ENCODE measurements around the gene TIE1. TPM values are rescaled to one million over a fixed set of nuclear protein-coding genes. Genes with fewer than 3 reads are reported as not detected.

The TIE1 gene
- total and polyA plus RNA-seq, 9 of the 15 experiments (the other 6 are each of a cell fraction or from before 2014, with no cell fraction given): 0.07 to 0.49 (median 0.14) TPM; not detected in 4

DNA sequence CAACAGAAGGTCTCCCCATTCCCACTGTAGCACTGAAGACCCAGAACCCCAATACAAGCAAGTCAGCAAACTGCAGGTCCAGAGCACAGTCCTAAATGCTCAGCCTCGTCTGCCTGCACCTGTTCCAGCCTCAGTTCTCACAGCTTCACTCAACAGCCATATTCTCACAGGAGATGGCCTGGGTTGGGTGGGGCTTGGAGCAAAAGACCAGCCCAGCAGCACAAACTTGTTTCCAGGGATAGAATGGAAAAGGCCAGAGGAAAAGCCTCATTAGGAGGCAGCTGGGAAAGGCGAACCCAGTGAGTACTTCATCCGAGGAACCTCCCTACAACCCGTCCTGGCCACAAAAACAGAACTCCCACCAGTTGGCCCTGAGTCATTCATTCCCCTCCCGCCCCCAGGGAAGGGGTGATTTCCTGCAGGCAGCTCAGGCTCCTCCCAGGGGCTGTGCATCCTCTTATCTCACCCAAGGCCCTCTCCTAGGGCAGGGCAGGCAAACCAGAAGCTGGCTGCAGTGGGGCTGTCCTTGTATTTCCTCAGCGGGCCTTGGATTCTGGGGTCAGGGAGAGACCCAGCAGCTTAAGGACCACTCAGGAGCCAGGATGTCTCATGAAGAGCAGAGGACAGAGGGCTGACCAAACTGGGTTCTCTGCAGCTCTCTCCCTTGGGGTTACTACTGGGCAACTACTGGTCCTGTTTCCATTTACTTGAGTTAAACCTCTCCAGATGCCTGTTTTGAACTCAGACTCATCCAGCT lies 29.4 kb downstream of the TIE1 start (continued):
- TF ChIP-seq, protein P1, sequence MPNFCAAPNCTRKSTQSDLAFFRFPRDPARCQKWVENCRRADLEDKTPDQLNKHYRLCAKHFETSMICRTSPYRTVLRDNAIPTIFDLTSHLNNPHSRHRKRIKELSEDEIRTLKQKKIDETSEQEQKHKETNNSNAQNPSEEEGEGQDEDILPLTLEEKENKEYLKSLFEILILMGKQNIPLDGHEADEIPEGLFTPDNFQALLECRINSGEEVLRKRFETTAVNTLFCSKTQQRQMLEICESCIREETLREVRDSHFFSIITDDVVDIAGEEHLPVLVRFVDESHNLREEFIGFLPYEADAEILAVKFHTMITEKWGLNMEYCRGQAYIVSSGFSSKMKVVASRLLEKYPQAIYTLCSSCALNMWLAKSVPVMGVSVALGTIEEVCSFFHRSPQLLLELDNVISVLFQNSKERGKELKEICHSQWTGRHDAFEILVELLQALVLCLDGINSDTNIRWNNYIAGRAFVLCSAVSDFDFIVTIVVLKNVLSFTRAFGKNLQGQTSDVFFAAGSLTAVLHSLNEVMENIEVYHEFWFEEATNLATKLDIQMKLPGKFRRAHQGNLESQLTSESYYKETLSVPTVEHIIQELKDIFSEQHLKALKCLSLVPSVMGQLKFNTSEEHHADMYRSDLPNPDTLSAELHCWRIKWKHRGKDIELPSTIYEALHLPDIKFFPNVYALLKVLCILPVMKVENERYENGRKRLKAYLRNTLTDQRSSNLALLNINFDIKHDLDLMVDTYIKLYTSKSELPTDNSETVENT (CRISPR knock-in tag; IDR thresholded peaks at IDR 0.05): no peak
- TF ChIP-seq XRCC3 (IDR thresholded peaks at IDR 0.05): no peak
- no peak for TF ChIP-seq ZNF274 (IDR thresholded peaks at IDR 0.05; ENCODE audit: borderline replicate concordance, low read depth, low read length)
- TF ChIP-seq, protein P2, sequence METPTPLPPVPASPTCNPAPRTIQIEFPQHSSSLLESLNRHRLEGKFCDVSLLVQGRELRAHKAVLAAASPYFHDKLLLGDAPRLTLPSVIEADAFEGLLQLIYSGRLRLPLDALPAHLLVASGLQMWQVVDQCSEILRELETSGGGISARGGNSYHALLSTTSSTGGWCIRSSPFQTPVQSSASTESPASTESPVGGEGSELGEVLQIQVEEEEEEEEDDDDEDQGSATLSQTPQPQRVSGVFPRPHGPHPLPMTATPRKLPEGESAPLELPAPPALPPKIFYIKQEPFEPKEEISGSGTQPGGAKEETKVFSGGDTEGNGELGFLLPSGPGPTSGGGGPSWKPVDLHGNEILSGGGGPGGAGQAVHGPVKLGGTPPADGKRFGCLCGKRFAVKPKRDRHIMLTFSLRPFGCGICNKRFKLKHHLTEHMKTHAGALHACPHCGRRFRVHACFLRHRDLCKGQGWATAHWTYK (CRISPR knock-in tag; IDR thresholded peaks at IDR 0.05): no peak
- no peak for TF ChIP-seq BMI1 (IDR thresholded peaks at IDR 0.05; ENCODE audit: low read length)
- no peak for TF ChIP-seq ZNF239 (CRISPR knock-in tag; IDR thresholded peaks at IDR 0.05)
- peak; percentile 60 for TF ChIP-seq NCOR1 (IDR thresholded peaks at IDR 0.05)
- no peak for TF ChIP-seq TOE1 (IDR thresholded peaks at IDR 0.05; ENCODE audit: borderline replicate concordance)
- no peak for TF ChIP-seq TOE1 (CRISPR knock-in tag; IDR thresholded peaks at IDR 0.05; ENCODE audit: borderline replicate concordance, low read depth)
- TF ChIP-seq, protein P3, sequence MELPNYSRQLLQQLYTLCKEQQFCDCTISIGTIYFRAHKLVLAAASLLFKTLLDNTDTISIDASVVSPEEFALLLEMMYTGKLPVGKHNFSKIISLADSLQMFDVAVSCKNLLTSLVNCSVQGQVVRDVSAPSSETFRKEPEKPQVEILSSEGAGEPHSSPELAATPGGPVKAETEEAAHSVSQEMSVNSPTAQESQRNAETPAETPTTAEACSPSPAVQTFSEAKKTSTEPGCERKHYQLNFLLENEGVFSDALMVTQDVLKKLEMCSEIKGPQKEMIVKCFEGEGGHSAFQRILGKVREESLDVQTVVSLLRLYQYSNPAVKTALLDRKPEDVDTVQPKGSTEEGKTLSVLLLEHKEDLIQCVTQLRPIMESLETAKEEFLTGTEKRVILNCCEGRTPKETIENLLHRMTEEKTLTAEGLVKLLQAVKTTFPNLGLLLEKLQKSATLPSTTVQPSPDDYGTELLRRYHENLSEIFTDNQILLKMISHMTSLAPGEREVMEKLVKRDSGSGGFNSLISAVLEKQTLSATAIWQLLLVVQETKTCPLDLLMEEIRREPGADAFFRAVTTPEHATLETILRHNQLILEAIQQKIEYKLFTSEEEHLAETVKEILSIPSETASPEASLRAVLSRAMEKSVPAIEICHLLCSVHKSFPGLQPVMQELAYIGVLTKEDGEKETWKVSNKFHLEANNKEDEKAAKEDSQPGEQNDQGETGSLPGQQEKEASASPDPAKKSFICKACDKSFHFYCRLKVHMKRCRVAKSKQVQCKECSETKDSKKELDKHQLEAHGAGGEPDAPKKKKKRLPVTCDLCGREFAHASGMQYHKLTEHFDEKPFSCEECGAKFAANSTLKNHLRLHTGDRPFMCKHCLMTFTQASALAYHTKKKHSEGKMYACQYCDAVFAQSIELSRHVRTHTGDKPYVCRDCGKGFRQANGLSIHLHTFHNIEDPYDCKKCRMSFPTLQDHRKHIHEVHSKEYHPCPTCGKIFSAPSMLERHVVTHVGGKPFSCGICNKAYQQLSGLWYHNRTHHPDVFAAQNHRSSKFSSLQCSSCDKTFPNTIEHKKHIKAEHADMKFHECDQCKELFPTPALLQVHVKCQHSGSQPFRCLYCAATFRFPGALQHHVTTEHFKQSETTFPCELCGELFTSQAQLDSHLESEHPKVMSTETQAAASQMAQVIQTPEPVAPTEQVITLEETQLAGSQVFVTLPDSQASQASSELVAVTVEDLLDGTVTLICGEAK (IDR thresholded peaks at IDR 0.05): no peak
- TF ChIP-seq, protein P3 (CRISPR knock-in tag; IDR thresholded peaks at IDR 0.05): no peak
- TF ChIP-seq, protein P4, sequence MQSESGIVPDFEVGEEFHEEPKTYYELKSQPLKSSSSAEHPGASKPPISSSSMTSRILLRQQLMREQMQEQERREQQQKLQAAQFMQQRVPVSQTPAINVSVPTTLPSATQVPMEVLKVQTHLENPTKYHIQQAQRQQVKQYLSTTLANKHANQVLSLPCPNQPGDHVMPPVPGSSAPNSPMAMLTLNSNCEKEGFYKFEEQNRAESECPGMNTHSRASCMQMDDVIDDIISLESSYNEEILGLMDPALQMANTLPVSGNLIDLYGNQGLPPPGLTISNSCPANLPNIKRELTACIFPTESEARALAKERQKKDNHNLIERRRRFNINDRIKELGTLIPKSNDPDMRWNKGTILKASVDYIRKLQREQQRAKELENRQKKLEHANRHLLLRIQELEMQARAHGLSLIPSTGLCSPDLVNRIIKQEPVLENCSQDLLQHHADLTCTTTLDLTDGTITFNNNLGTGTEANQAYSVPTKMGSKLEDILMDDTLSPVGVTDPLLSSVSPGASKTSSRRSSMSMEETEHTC (IDR thresholded peaks at IDR 0.05): no peak
- TF ChIP-seq GABPA (tag; conservative IDR thresholded peaks at IDR 0.05; ENCODE audit: low read depth): peak; percentile 55; the same call in 1 of the 2 replicates
